Neural progenitor cell (in vitro differentiated cells): ENCODE measurements around the gene SMC2.

Source experiments
- EZH2 ChIP-seq: fragments of 200-600 bp; sonication (generic); IDR thresholded peaks from 2 replicates; pipeline ENCODE4 v1.6.1; 2017; ENCODE audit warnings: antibody characterized with exemption, mild to moderate bottlenecking, moderate library complexity
- TF ChIP-seq, protein P1 (sequence below): fragments of 200-600 bp; sonication (generic); IDR thresholded peaks from 2 replicates; pipeline ENCODE4 v1.5.1; 2017; ENCODE audit warnings: antibody characterized with exemption, mild to moderate bottlenecking

DNA sequence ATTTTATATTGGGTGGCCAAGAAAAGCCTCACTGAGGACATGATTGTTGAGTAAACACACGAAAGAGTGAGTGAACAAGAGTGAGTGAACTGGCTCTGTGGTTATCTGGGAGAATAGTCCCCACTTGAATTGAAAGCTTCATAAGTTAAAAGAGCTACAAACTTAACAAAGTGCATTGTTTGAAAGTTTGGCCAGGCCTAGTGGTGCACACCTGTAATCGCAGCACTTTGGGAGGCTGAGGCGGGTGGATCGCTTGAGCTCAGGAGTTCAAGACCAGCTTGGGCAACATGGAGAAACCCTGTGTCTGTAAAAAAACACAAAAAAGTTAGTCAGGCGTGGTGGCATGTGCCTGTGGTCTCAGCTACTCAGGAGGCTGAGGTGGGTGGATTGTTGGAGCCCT lies 26.9 kb downstream of the SMC2 start:
- TF ChIP-seq, protein P1, sequence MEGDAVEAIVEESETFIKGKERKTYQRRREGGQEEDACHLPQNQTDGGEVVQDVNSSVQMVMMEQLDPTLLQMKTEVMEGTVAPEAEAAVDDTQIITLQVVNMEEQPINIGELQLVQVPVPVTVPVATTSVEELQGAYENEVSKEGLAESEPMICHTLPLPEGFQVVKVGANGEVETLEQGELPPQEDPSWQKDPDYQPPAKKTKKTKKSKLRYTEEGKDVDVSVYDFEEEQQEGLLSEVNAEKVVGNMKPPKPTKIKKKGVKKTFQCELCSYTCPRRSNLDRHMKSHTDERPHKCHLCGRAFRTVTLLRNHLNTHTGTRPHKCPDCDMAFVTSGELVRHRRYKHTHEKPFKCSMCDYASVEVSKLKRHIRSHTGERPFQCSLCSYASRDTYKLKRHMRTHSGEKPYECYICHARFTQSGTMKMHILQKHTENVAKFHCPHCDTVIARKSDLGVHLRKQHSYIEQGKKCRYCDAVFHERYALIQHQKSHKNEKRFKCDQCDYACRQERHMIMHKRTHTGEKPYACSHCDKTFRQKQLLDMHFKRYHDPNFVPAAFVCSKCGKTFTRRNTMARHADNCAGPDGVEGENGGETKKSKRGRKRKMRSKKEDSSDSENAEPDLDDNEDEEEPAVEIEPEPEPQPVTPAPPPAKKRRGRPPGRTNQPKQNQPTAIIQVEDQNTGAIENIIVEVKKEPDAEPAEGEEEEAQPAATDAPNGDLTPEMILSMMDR: peak; percentile 7
- no peak for TF ChIP-seq EZH2
